ENCODE data around the gene FZD8. TPM values are rescaled to one million over a fixed set of nuclear protein-coding genes. Genes with fewer than 3 reads are reported as not detected.

The FZD8 gene
- total RNA-seq, 1 donor from 2014 or later: 6.8 TPM

DNA sequence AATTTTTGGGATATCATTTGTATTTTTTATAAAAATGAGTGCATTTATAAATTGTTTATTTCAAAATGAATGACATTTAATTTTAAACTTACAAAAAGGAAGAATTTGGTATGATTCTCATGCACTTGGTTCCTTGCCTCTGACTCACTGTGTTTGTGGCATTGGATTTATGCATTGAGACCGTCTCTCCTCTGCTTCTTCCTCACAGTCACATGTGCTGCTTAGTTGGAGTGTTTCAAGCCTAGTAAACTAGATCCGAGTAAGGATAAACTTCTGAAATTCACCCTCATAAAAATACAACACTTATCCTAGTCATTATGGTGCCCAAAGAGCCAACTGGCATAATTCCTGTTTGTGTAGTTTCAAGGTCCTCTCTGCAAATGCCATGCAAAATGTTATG is 19.1 kb upstream of the FZD8 start:
- no peak for FAIRE-seq
- no peaks in the 10 kb centered on the region for H3K36me3 ChIP-seq (ENCODE audit: control insufficient read depth, insufficient read depth, low read length)
- H3K27me3 ChIP-seq (ENCODE audit: control insufficient read depth, insufficient read depth, low read length): no peaks in the 10 kb centered on the region
- no peak overlapping the region for H3K4me3 ChIP-seq (ENCODE audit: low read depth, low read length)
- no peak for DNase-seq (ENCODE audit: low read depth)
- TF ChIP-seq CTCF (IDR thresholded peaks at IDR 0.05; ENCODE audit: insufficient read depth, low read length, severe bottlenecking): no peak

GRCh38 chr10:35659456-35659855 is 17.4 kb upstream of the FZD8 start:
- H3K27me3 ChIP-seq (ENCODE audit: control insufficient read depth, insufficient read depth, low read length): no peaks in the 10 kb centered on the region
- no peak overlapping the region for H3K4me3 ChIP-seq (ENCODE audit: low read depth, low read length)
- no peak for FAIRE-seq
- no peaks in the 10 kb centered on the region for H3K36me3 ChIP-seq (ENCODE audit: control insufficient read depth, insufficient read depth, low read length)
- TF ChIP-seq CTCF (IDR thresholded peaks at IDR 0.05; ENCODE audit: insufficient read depth, low read length, severe bottlenecking): no peak
- DNase-seq (ENCODE audit: low read depth): no peak

DNA sequence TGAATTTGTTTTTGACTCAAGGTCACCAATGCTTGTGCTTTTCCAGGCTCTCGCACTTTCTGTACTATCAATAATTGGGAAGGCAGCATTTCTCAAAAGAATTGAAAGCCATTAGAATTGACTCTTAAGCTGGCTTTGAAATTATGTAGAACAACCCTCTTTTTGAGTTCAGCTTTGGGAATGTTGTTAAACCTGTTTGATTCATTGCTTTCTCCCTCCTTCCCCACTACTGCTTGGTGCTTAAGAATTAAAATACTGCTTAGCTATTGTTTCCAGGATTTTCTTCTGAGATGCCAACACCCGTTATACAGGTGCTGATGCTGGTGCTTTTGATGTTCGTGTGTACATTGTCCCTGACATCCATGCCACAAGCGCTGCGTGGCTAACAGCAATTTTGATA is 15.5 kb upstream of the FZD8 start:
- no peak for TF ChIP-seq CTCF (IDR thresholded peaks at IDR 0.05; ENCODE audit: insufficient read depth, low read length, severe bottlenecking)
- H3K4me3 ChIP-seq (ENCODE audit: low read depth, low read length): no peak overlapping the region
- DNase-seq (ENCODE audit: low read depth) (peak; percentile 48), FAIRE-seq (no peak)
- H3K36me3 ChIP-seq (ENCODE audit: control insufficient read depth, insufficient read depth, low read length): no peaks in the 10 kb centered on the region
- H3K27me3 ChIP-seq (ENCODE audit: control insufficient read depth, insufficient read depth, low read length): no peaks in the 10 kb centered on the region

DNA sequence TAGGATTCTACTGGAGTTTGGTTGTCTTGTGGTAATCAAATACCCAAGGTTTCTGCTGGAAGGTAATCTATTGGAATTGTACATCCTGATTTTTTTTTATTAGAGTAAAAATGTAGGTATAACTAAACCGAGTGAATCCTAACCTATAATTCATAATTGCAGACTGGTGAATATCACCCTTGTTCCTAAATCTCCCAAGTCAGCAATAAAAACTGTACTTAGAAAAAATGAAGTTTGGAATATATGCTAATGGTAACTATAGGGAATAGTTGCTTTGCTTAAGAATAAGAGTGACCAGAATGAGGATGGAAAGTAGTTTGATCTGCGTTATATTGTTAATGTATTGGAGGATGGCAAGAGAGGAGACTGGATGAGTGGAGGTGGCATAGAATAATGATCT is 10.7 kb upstream of the FZD8 start:
- no peaks in the 10 kb centered on the region for H3K36me3 ChIP-seq (ENCODE audit: control insufficient read depth, insufficient read depth, low read length)
- no peak for FAIRE-seq
- H3K4me3 ChIP-seq (ENCODE audit: low read depth, low read length): no peak overlapping the region
- peaks cover 2% of the 10 kb centered on the region for H3K27me3 ChIP-seq (ENCODE audit: control insufficient read depth, insufficient read depth, low read length)
- DNase-seq (ENCODE audit: low read depth): no peak
- TF ChIP-seq CTCF (IDR thresholded peaks at IDR 0.05; ENCODE audit: insufficient read depth, low read length, severe bottlenecking): no peak

GRCh38 chr10:35650894-35651293 is 8.8 kb upstream of the FZD8 start:
- DNase-seq (ENCODE audit: low read depth) (peak; percentile 18), FAIRE-seq (no peak)
- no peak for TF ChIP-seq CTCF (IDR thresholded peaks at IDR 0.05; ENCODE audit: insufficient read depth, low read length, severe bottlenecking)
- Histone ChIP-seq H3K36me3 (ENCODE audit: control insufficient read depth, insufficient read depth, low read length) (no peaks in the 10 kb centered on the region), H3K4me3 (ENCODE audit: low read depth, low read length) (no peak overlapping the region), H3K27me3 (ENCODE audit: control insufficient read depth, insufficient read depth, low read length) (peaks cover 2% of the 10 kb centered on the region)
